Lung (tissue), 12 donors: ENCODE measurements around the gene GLOD4. TPM values are rescaled to one million over a fixed set of nuclear protein-coding genes. Genes with fewer than 3 reads are reported as not detected.

Source experiments
- ATAC-seq: fragments of 200-7000 bp; cut with Tn5 transposase; one replicate; pipeline ENCODE4 v1.9.1; 2020; ENCODE audit warnings: moderate number of reproducible peaks; ENCODE audit not compliant: insufficient read depth, low FRiP score
- DNase-seq, 3 donors: peaks; one replicate each; pipeline ENCODE4 v3.0.0-alpha.2; 2013 to 2017
- H3K27ac ChIP-seq, 2 donors: one replicate each; pipeline ENCODE4 v1.5.1; 2013; ENCODE audit warnings: mild to moderate bottlenecking in 2 of 2, moderate library complexity in 2 of 2, control low read depth in 1 of 2, inconsistent platforms in 1 of 2, low read depth in 1 of 2, low read length in 1 of 2
- H3K27me3 ChIP-seq, 3 donors: one replicate each; pipeline ENCODE4 v1.5.1; 2013; ENCODE audit warnings: low read length in 2 of 3; ENCODE audit not compliant: control insufficient read depth in 3 of 3, insufficient read depth in 3 of 3
- H3K36me3 ChIP-seq, 4 donors: one replicate each; pipeline ENCODE4 v1.5.1; 2013; ENCODE audit warnings: low read length in 4 of 4, mild to moderate bottlenecking in 1 of 4, moderate library complexity in 1 of 4; ENCODE audit not compliant: control insufficient read depth in 4 of 4, insufficient read depth in 4 of 4
- H3K4me1 ChIP-seq, 5 donors: one replicate each; pipeline ENCODE4 v1.5.1; 2013; ENCODE audit warnings: low read length in 5 of 5, mild to moderate bottlenecking in 2 of 5, moderate library complexity in 1 of 5; ENCODE audit not compliant: control insufficient read depth in 5 of 5, insufficient read depth in 5 of 5
- H3K4me3 ChIP-seq: one replicate; pipeline ENCODE4 v1.5.1; 2013; ENCODE audit warnings: mild to moderate bottlenecking, control low read depth, moderate library complexity
- H3K9ac ChIP-seq, 2 donors: one replicate each; pipeline ENCODE4 v1.5.1; 2013; ENCODE audit warnings: low read length in 2 of 2, control low read depth in 1 of 2; ENCODE audit not compliant: insufficient read depth in 1 of 2
- H3K9me3 ChIP-seq, 4 donors: one replicate each; pipeline ENCODE4 v1.5.1; 2013; ENCODE audit warnings: low read length in 3 of 4, mild to moderate bottlenecking in 1 of 4, moderate library complexity in 1 of 4; ENCODE audit not compliant: control insufficient read depth in 4 of 4, insufficient read depth in 3 of 4
- WGBS, 2 donors: extraction: QIAGEN DNeasy Blood & Tissue Kit; methylation state at CpG; one replicate each; pipeline ENCODE4 v1.1.7; 2013; 5-methylcytosine and 5-hydroxymethylcytosine counted together
- polyA plus RNA-seq, 2 donors: library from polyadenylated mRNA; stranded (reverse); fragments of 200-250 nt; gene quantifications; one replicate each; pipeline ENCODE4 v1.2.1, GENCODE V29; 2013
- total RNA-seq, 2 donors: library from RNA; depleted of rRNA in 1 of 2; stranded (reverse); fragments of >200 nt in 1 of 2; gene quantifications; one replicate each; pipeline ENCODE4 v1.2.1, GENCODE V29; 2014 to 2021
- TF ChIP-seq, protein P1 (sequence below): IDR thresholded peaks from 2 replicates; pipeline ENCODE4 v1.5.1; 2012; ENCODE audit warnings: mild to moderate bottlenecking; ENCODE audit errors: control extremely low read depth, extremely low read depth
- donor health status: control.
- donor health status: control.
- donor health status: Bipolar disorder and iron deficiency.
- donor health status: healthy.
- donor health status: DM: yes; HTN: yes; CAD: no.

The GLOD4 gene
- total and polyA plus RNA-seq, 4 donors, result 31.9 to 60.3 (median 38.4) TPM

DNA sequence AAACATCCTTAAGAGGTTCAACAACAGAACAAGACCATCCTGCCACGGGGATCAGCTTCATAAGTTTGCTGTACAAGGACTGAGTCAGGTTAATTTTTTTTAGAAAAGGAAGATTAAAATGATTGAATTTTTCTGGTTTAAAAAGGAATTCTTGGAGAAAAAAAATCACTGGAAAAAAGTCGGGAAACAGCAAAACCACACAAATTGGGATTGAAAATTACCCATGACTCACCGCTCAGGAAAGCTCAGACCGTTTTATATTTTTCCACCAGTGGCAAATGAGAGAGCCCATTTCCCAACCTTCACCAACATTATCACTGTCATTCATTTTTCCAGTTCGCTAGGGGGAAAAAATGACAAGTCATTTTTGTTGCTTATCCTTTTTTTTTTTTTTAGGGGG lies 46.7 kb upstream of the GLOD4 start:
- H3K4me3 ChIP-seq, result no peak overlapping the region
- H3K9me3 ChIP-seq, result peaks cover 0 to 2% (median 0%) of the 10 kb centered on the region in 4 donors
- DNase-seq, result no peak
- no peaks in the 10 kb centered on the region for H3K4me1 ChIP-seq
- no peaks in the 10 kb centered on the region for H3K27me3 ChIP-seq
- H3K36me3 ChIP-seq, result peaks cover 0 to 4% (median 0%) of the 10 kb centered on the region in 4 donors
- TF ChIP-seq, protein P1, sequence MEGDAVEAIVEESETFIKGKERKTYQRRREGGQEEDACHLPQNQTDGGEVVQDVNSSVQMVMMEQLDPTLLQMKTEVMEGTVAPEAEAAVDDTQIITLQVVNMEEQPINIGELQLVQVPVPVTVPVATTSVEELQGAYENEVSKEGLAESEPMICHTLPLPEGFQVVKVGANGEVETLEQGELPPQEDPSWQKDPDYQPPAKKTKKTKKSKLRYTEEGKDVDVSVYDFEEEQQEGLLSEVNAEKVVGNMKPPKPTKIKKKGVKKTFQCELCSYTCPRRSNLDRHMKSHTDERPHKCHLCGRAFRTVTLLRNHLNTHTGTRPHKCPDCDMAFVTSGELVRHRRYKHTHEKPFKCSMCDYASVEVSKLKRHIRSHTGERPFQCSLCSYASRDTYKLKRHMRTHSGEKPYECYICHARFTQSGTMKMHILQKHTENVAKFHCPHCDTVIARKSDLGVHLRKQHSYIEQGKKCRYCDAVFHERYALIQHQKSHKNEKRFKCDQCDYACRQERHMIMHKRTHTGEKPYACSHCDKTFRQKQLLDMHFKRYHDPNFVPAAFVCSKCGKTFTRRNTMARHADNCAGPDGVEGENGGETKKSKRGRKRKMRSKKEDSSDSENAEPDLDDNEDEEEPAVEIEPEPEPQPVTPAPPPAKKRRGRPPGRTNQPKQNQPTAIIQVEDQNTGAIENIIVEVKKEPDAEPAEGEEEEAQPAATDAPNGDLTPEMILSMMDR, result no peak
- no peak overlapping the region for H3K9ac ChIP-seq
- H3K27ac ChIP-seq, result no peak overlapping the region
- no peak for ATAC-seq
- 84 to 86% methylated on average over 5 of the region's 5 CpGs for WGBS, 2 donors

DNA sequence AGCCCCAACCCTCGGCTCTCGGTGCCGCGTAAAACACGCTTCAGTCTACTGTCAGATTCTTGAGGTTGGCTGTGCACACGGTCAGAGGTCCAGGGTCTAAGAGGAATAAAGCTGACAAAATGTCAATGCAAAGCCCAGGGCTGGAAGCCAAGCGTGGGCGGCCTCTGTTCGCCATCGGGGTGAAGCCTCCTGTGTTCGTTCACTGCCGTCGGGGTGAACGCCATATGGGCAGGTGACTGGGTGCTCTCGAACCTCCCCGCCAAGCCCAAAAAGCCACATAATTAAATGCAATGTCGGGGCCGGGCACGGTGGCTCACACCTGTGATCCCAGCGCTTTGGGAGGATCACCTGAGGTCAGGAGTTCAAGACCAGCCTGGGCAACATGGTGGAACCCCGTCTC lies 44.7 kb upstream of the GLOD4 start:
- no peak overlapping the region for H3K9ac ChIP-seq
- 94 to 96% methylated on average over 21 of the region's 21 CpGs for WGBS, 2 donors
- H3K9me3 ChIP-seq, result peaks cover 0 to 2% (median 0%) of the 10 kb centered on the region in 4 donors
- no peaks in the 10 kb centered on the region for H3K27me3 ChIP-seq
- ATAC-seq (no peak), DNase-seq (no peak)
- no peak overlapping the region for H3K4me3 ChIP-seq
- H3K4me1 ChIP-seq, result no peaks in the 10 kb centered on the region
- H3K27ac ChIP-seq, result no peak overlapping the region
- TF ChIP-seq, protein P1, result no peak
- peaks cover 0 to 10% (median 5%) of the 10 kb centered on the region in 4 donors for H3K36me3 ChIP-seq

DNA sequence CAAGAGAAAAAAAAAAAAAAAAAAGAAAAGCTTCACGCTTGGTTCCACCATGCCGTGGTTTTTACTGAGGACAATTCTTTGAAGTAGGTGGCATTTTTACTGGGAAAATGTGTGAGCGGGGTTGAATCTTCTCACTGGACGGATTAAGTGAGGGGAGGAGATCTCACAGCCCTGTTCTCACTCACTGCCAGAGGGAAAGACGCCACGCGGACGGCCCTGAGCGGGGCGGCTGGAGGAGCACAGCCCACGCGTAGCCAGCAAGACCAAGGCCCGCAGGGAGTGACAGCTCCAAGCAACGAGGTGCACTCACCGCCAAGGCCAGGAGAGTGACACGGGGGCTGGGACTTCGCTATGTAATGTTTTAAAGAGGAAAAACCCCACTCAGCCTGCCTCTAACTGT lies 43.1 kb upstream of the GLOD4 start:
- Histone ChIP-seq H3K9me3 (no peaks in the 10 kb centered on the region), H3K9ac (no peak overlapping the region), H3K4me3 (no peak overlapping the region), H3K27me3 (no peaks in the 10 kb centered on the region), H3K36me3 (peaks cover 0 to 17% (median 5%) of the 10 kb centered on the region in 4 donors), H3K27ac (no peak overlapping the region), H3K4me1 (no peaks in the 10 kb centered on the region)
- ATAC-seq (no peak), DNase-seq (no peak)
- TF ChIP-seq, protein P1, result no peak
- 89 to 90% methylated on average over 17 of the region's 17 CpGs for WGBS, 2 donors

DNA sequence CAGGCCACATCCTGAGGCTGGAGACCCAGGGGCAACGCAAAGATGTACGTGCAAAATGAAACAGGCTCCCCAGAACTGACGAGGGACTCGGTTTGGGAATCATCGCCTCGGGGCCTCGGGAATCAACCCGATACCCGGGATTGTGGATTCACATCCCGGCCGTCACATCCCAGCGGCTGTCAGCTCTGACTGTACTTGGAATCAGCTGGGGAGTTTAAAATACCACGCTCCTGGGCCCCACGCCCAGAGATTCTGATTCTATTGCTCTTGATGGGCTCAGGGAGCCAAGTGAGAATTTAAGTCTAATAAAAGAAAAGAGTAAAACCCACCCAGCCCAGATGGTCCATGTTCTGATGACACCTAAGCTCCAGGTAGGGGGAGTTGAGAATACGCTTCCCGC lies 42.3 kb upstream of the GLOD4 start:
- TF ChIP-seq, protein P1, result no peak
- WGBS, 2 donors, result 93 to 96% methylated on average over 16 of the region's 16 CpGs

More for the DNA sequence above, 42.3 kb upstream of the GLOD4 start:
- Histone ChIP-seq H3K4me1 (no peaks in the 10 kb centered on the region), H3K4me3 (no peak overlapping the region), H3K27me3 (no peaks in the 10 kb centered on the region), H3K27ac (no peak overlapping the region), H3K9me3 (no peaks in the 10 kb centered on the region), H3K36me3 (peaks cover 0 to 17% (median 8%) of the 10 kb centered on the region in 4 donors), H3K9ac (no peak overlapping the region)
- ATAC-seq (no peak), DNase-seq (no peak)
